Measurements from ENCODE around the gene CADPS.

CADPS gene

DNA sequence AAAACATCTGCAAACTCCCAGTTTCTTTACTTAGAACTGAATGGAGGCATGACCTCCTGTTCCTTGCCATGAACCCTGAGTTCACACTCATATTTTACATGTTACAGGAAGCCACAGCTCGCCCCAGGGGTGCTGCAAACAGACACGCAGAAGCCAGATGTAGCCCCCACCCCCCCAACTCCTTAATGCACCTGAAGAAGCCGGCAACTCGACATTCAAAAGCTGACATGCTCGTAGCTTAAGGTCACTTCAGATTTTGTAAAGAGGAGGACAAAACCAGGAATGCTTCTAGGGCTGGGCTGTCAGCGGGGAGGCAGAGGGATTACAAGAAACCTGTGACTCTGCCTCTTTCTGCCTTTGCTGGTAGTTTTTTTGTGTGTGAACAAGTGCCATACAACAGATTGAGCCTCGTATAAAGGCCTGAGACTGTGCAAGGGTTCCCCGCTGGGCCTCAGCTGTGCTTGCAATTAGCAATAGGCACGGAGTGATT lies 459.9 kb downstream of the CADPS start:
- peak; percentile 1 for DNase-seq

GRCh38 chr3:62414786-62415185 lies 460.4 kb downstream of the CADPS start:
- no peak for DNase-seq

GRCh38 chr3:62413687-62414086 lies 461.5 kb downstream of the CADPS start:
- DNase-seq, result no peak

DNA sequence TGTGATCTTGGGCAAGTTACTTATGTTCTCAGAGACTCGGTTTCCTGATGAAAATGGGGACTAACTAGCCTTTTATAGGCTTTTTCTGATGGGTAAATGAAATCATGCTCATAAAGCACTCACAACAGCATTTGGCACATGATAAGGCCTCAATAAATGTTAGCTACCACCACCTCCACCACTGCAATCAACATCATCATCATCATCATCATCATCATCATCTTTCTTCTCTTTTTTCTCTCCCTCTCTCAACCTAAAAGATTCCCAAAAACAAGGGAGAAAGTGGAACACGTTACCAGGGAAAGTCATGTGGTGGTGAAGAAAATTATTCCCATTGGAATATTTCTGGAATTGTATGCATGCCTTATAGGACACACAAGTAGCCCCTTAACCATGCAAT lies 468.3 kb downstream of the CADPS start:
- DNase-seq, result no peak

- DNase-seq, result no peak
Measured at GRCh38 chr3:62405566-62405965, 469.6 kb downstream of the CADPS start.

GRCh38 chr3:62405135-62405534 lies 470.1 kb downstream of the CADPS start:
- no peak for DNase-seq

- no peak for DNase-seq
Measured at GRCh38 chr3:62404321-62404720, 470.9 kb downstream of the CADPS start.

DNA sequence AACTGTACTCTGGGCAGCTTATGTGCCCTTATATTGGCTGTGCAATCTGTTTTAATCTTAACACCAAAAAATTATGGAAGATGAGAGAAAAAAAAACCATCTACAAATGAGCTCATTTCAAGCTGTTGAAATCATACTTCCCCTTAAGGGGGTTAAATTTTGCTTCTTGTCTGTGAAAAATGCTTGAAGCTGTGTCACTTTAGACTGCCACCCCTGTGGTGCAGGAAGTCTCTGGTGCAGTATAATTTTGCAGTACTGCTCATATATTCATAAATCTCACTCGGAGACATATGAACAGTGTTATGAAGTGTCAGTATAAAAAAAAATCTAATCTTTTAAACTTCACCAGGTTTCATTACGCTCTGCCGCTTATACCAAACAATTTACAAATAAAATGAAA lies 471.5 kb downstream of the CADPS start:
- DNase-seq, result no peak

DNA sequence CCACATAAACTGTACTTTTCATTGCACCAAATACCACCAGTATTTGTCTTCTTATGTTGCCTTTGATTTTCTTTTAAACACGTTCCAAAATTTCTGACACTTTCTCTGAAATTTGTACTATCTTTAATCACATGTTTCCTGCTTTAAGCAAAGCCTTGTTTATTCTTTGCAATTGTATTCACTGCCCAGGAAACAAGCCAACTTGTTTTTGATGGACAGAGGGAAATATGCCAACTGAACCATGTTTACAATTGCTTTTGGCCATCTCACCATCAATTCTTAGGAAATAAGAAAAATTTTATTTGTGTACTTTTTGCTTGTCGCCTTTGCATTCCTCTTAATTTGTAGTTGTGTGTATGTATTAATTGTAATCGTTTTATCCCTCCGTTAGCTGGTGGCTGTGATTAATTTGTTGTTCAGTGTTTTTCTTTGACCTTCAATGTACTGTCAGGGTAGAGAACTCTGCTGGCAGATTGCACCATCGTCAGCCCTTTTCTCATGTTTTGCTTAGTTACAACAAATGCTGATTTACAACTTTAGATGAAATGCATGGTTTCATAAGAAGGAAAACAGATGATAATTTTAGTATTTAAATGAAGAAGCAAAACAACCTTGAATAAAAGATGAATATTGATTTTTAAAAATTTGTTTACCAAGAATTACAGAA lies 482.5 kb downstream of the CADPS start:
- no peak for DNase-seq

DNA sequence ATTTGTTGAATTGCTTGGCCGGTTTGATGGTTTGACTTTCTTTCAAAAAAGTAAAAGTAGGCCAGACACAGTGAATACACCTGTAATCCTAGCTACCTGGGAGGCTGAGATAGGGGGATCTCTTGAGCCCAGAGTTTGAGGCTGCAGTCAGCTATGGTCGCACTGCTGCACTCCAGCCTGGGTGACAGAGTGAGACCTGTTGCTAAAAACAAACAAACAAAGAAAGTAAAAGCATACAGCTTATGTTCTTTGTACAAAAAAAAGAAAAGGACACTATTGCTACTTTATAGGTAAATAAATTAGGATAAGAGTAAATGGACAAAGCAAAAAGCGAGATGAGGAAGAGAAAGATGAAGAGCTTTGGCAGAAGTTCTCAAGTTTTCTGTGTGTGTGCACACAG lies 488.0 kb downstream of the CADPS start:
- no peak for DNase-seq

GRCh38 chr3:62379321-62379798 lies 495.9 kb downstream of the CADPS start:
- DNase-seq, result no peak

- DNase-seq, result no peak
Measured at GRCh38 chr3:62378921-62379320, 496.3 kb downstream of the CADPS start.

GRCh38 chr3:62378311-62378789 lies 496.9 kb downstream of the CADPS start:
- DNase-seq, result no peak

DNA sequence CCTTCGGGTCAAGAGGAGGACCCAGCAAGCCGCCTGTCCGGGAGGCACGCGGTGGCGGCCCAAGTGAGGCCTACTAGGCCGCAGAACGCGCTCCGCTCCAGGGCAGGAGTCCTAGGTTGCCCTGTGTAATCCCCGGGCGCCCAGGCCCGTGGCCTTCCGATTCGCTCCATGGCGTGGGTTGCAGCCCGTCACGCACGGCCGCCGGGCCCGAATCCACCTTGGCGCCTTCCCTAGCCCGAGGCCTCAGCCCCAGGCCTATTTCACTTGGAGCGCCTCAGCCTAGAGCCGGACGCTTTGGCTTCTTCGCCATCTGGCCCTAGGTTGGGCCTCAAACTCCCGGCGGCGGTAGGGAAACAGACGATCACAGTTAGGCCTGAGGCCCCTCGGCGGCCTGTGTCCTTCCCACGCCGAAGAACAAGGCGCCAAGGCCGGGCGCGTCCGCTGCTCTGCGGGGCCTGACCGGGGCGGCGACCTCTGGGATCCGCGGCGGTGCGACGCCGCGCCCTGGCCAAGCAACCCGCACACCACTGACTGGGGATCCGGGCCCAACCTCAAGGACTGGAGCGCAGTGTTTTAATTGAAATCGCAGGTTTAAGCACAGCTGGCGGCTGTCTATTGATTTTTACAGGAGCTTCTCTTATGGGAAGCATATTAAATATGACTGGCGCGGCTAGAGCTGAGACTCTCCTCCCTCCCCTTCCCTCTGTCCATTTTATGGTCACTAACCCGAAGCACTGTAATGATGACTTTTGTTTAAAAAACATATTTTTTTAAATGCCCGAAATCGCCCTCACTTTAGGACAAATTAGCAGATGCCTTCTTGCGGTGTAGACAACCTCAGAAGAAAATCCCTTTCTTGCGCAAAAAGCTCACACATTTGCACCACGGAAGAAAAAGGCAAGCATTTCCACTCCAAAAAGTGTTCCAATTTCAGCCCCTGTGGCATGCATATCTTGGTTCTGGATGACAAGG lies 498.0 kb downstream of the CADPS start:
- DNase-seq, result no peak

DNA sequence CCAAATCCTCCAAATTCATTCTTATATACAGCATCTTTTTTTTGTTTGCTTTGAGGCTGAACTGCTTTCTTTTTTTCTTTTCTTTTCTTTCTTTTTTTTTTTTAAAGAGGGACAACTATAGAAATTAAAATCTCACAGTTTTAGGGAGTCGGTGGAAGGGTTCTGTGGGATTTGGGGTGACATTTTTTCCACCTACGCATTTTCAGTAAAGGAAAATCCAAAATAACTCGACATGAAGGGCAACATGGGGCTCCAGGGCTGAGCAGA lies 498.8 kb downstream of the CADPS start:
- no peak for DNase-seq

- DNase-seq, result no peak
Measured at GRCh38 chr3:62375655-62376453, 499.4 kb downstream of the CADPS start.

GRCh38 chr3:62374341-62375218 lies 500.6 kb downstream of the CADPS start:
- DNase-seq, result no peak

- no peak for DNase-seq
Measured at GRCh38 chr3:62373714-62374333, 501.4 kb downstream of the CADPS start.

DNA sequence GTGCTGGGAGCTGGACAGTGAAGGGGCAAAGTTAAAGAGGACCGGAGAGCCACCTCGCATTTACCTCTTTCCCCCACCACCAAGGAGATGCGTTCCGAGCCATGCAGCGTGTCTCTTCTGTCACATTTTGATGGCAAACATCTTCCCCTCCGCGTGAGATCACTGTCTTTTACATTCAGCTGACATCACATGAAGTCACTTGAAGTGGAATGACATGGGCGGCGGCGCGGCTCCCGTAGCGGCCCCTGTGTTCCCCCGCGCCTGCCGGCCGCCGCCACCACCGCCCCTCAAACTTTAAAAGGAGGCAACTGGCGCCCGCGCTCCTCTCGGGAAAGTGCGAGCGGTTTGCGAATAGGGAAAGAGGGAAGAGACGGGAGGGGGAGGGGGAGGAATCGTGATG lies 502.0 kb downstream of the CADPS start, which contains the start of gene FEZF2:
Gene FEZF2, minus strand, starts transcription at position 336 of the 400 bp plus-strand sequence. CDS start 682 bp downstream, outside the sequence.
- DNase-seq, result no peak

DNA sequence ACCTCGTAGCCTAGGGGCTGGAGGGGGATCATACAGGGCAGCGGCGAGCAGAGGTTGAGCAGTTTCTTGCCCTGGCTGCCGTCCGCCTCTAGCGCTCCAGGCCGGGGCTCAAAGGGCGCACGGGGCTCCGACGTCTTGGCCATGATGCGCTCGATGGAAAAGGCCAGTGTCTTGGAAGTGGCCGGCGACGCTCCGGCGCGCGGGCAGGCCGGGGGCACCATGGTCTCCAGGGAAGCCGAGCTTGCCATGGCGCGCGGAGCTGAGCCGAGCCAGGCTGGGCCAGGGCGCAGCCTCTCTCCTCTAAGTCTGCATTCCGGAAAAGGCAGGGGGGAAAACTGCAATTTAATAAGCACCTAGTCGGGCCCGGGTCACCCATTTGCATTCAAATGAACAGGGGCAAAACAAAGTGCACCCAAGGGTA lies 502.6 kb downstream of the CADPS start:
- no peak for DNase-seq
